HG02973 (cell line): Measurements from ENCODE around the gene AKR7A3.
"Not testable (repeated sequence)": the region's sequence is repeated elsewhere in the genome, so short reads cannot be mapped to it uniquely, and the experiment has no call there.

Experiments
- ATAC-seq: cut with Tn5 transposase; IDR thresholded peaks from one replicate; pipeline ENCODE4 v1.9.1; 2021; ENCODE audit warnings: moderate library complexity; ENCODE audit not compliant: unreplicated experiment

AKR7A3 gene

GRCh38 chr1:19288324-19289241, at the start of gene AKR7A3:
Gene AKR7A3, minus strand, starts transcription at chr1:19288770. Its CDS starts 61 bp downstream, at chr1:19288709.
- not testable (repeated sequence) for ATAC-seq

- no peak for ATAC-seq
These were observed 49.8 kb upstream of the AKR7A3 start for GRCh38 chr1:19338323-19338762.

GRCh38 chr1:19337289-19337688, 48.7 kb upstream of the AKR7A3 start:
- ATAC-seq = no peak

- no peak for ATAC-seq
These were observed 48.0 kb upstream of the AKR7A3 start for GRCh38 chr1:19336543-19336942.

GRCh38 chr1:19333587-19334354, 45.2 kb upstream of the AKR7A3 start:
- no peak for ATAC-seq

GRCh38 chr1:19332832-19333231, 44.3 kb upstream of the AKR7A3 start:
- no peak for ATAC-seq

- no peak for ATAC-seq
These were observed 42.8 kb upstream of the AKR7A3 start for GRCh38 chr1:19331262-19331878.

- ATAC-seq = no peak
These were observed 42.0 kb upstream of the AKR7A3 start for GRCh38 chr1:19330449-19331135.

GRCh38 chr1:19329611-19330010, 41.0 kb upstream of the AKR7A3 start:
- no peak for ATAC-seq

- ATAC-seq = no peak
These were observed 40.6 kb upstream of the AKR7A3 start for GRCh38 chr1:19329188-19329587.

GRCh38 chr1:19328486-19328885, 39.9 kb upstream of the AKR7A3 start:
- no peak for ATAC-seq

GRCh38 chr1:19327736-19328135, 39.2 kb upstream of the AKR7A3 start:
- no peak for ATAC-seq

- ATAC-seq = no peak
These were observed 38.7 kb upstream of the AKR7A3 start for GRCh38 chr1:19327301-19327700.

GRCh38 chr1:19326748-19327065, 38.1 kb upstream of the AKR7A3 start:
- ATAC-seq = no peak

- no peak for ATAC-seq
These were observed 37.6 kb upstream of the AKR7A3 start for GRCh38 chr1:19325958-19326747.

- no peak for ATAC-seq
These were observed 36.9 kb upstream of the AKR7A3 start for GRCh38 chr1:19325368-19325957.

- no peak for ATAC-seq
These were observed 36.1 kb upstream of the AKR7A3 start for GRCh38 chr1:19324665-19324990.

GRCh38 chr1:19323987-19324664, 35.6 kb upstream of the AKR7A3 start:
- ATAC-seq = no peak

GRCh38 chr1:19322481-19322880, 33.9 kb upstream of the AKR7A3 start:
- ATAC-seq = no peak
